A673 (cell line): ENCODE results near the gene SSC5D. TPM values are rescaled to one million over a fixed set of nuclear protein-coding genes. Genes with fewer than 3 reads are reported as not detected.

Experiments used
- BruUV-seq: library from RNA; stranded (reverse); fragments of 400-500 nt; replicated peaks from 2 replicates; lab custom pipeline; 2021; lab: Mats Ljungman, UMichigan
- CTCF ChIA-PET: fragments of 300-600 bp; sonication (Branson Sonifier 250); formaldehyde crosslinking; loops from one replicate; lab custom pipeline; 2022; ENCODE audit warnings: antibody characterized with exemption; lab: Charles Lee
- POLR2A ChIA-PET: fragments of 300-600 bp; sonication (Branson Sonifier 250); formaldehyde crosslinking; loops from one replicate; lab custom pipeline; 2022; ENCODE audit warnings: antibody characterized with exemption; ENCODE audit not compliant: low non-redundant PET; lab: Charles Lee
- DNase-seq: peaks from one replicate; pipeline ENCODE4 v3.0.0-alpha.2; 2015; ENCODE audit warnings: low spot score
- H3K27ac ChIP-seq: fragments of 200-600 bp; sonication (generic); 2 replicates; pipeline ENCODE4 v1.5.1; 2016; ENCODE audit warnings: mixed run types, low read depth, mild to moderate bottlenecking, mixed read lengths, antibody characterized with exemption, low read length; ENCODE audit not compliant: poor library complexity, severe bottlenecking
- H3K27me3 ChIP-seq: fragments of 200-600 bp; sonication (generic); replicated peaks from 2 replicates; pipeline ENCODE4 v1.6.1; 2017; ENCODE audit warnings: mixed run types, low read depth, mild to moderate bottlenecking, mixed read lengths, antibody characterized with exemption, low read length; ENCODE audit not compliant: insufficient read depth, poor library complexity
- H3K36me3 ChIP-seq: fragments of 200-600 bp; sonication (generic); 2 replicates; pipeline ENCODE4 v1.6.1; 2016; ENCODE audit warnings: mixed run types, mild to moderate bottlenecking, mixed read lengths, antibody characterized with exemption, low read length; ENCODE audit not compliant: insufficient read depth, poor library complexity, severe bottlenecking
- H3K4me1 ChIP-seq: fragments of 200-600 bp; sonication (generic); 2 replicates; pipeline ENCODE4 v1.6.1; 2017; ENCODE audit warnings: mixed run types, mild to moderate bottlenecking, mixed read lengths, antibody characterized with exemption, low read length; ENCODE audit not compliant: insufficient read depth, poor library complexity, severe bottlenecking
- H3K4me3 ChIP-seq: fragments of 200-600 bp; sonication (generic); 2 replicates; pipeline ENCODE4 v1.5.1; 2016; ENCODE audit warnings: low read depth, mixed run types, mild to moderate bottlenecking, mixed read lengths, low read length; ENCODE audit not compliant: poor library complexity, severe bottlenecking
- H3K9me3 ChIP-seq: fragments of 200-600 bp; sonication (generic); 2 replicates; pipeline ENCODE4 v1.6.1; 2016; ENCODE audit warnings: mixed run types, low read depth, mild to moderate bottlenecking, mixed read lengths, antibody characterized with exemption, low read length; ENCODE audit not compliant: poor library complexity, severe bottlenecking
- EZH2 ChIP-seq: fragments of 200-600 bp; sonication (generic); IDR thresholded peaks from 2 replicates; pipeline ENCODE4 v1.6.1; 2017; ENCODE audit warnings: borderline replicate concordance, low read depth, mild to moderate bottlenecking, mixed read lengths, antibody characterized with exemption, low read length; ENCODE audit not compliant: poor library complexity, severe bottlenecking
- intact Hi-C: fragments of 100-400 bp; cut with micrococcal nuclease; formaldehyde crosslinking; loops from one replicate; pipeline ENCODE4 v1.10.0; 2022; ENCODE audit not compliant: unreplicated experiment
- total RNA-seq: library from RNA; stranded (reverse); gene quantifications from 2 replicates; pipeline ENCODE4 v1.2.3, GENCODE V29; 2021
- TF ChIP-seq, protein P1 (sequence below): fragments of 300-800, 200-600 bp; sonication (generic); conservative IDR thresholded peaks from 2 replicates; pipeline ENCODE4 v1.5.1; 2017; ENCODE audit warnings: low read depth, mild to moderate bottlenecking, antibody characterized with exemption, low read length, moderate library complexity, mixed read lengths

Gene SSC5D
- total RNA-seq, 1 experiment from 2014 or later, result 1.4 TPM

DNA sequence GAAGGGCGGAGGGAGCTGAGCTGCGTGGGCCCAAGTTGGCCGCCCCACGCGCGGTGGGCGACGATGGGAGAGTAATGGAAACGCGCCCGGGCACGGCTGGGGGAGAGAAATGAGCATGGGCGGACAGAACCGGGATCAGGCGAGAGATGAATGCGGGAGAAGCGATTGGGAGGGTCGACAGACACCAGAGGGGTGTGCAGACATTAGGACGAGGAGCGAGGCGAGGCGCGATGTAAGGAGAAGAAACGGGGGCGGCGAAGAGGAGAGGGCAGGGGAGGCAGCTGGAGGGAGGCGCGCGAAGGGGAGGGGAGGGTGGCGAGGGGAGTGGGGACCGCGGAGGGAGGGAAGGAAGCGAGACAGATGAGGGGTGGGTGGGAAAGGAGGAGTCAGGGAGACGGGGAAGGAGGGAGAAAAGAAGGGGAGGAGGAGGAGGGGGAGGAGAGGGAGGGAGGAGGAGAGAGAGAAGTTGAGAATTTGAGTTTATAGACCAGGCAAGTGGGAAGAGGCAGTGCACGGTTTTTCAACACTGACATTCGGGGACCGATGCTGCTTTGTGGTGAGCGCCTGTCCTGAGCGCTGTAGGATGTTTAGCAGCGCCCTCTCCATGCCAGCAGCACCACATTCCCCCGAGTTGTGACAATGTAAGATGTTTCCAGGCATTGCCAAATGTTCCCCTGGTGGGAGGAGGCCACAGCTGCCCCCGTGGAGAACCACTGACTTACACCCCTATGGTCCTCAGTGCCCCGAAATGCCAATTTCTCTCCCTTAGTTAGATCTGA lies 45.0 kb upstream of the SSC5D start, which contains the start of gene SHISA7:
TSS of gene SHISA7 (minus strand) at position 256 of the 779 bp plus-strand sequence. CDS start 437 bp downstream, outside the sequence.
- TF ChIP-seq EZH2, result no peak
- TF ChIP-seq, protein P1, sequence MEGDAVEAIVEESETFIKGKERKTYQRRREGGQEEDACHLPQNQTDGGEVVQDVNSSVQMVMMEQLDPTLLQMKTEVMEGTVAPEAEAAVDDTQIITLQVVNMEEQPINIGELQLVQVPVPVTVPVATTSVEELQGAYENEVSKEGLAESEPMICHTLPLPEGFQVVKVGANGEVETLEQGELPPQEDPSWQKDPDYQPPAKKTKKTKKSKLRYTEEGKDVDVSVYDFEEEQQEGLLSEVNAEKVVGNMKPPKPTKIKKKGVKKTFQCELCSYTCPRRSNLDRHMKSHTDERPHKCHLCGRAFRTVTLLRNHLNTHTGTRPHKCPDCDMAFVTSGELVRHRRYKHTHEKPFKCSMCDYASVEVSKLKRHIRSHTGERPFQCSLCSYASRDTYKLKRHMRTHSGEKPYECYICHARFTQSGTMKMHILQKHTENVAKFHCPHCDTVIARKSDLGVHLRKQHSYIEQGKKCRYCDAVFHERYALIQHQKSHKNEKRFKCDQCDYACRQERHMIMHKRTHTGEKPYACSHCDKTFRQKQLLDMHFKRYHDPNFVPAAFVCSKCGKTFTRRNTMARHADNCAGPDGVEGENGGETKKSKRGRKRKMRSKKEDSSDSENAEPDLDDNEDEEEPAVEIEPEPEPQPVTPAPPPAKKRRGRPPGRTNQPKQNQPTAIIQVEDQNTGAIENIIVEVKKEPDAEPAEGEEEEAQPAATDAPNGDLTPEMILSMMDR, result no peak
- peaks cover 20% of the 10 kb centered on the region for H3K4me1 ChIP-seq
- no peak within 1 kb of the TSS for H3K27ac ChIP-seq
- H3K36me3 ChIP-seq, result no peaks in the 10 kb centered on the region
- H3K9me3 ChIP-seq, result no peaks in the 10 kb centered on the region
- no peak within 1 kb of the TSS for H3K4me3 ChIP-seq
- POLR2A ChIA-PET, result no interaction called here
- intact Hi-C loops, result no loop called here
- DNase-seq, result peak; percentile 46
- H3K27me3 ChIP-seq, result peaks cover 54% of the 10 kb centered on the region
- no TSS peak for BruUV-seq
- CTCF ChIA-PET, result no interaction called here

DNA sequence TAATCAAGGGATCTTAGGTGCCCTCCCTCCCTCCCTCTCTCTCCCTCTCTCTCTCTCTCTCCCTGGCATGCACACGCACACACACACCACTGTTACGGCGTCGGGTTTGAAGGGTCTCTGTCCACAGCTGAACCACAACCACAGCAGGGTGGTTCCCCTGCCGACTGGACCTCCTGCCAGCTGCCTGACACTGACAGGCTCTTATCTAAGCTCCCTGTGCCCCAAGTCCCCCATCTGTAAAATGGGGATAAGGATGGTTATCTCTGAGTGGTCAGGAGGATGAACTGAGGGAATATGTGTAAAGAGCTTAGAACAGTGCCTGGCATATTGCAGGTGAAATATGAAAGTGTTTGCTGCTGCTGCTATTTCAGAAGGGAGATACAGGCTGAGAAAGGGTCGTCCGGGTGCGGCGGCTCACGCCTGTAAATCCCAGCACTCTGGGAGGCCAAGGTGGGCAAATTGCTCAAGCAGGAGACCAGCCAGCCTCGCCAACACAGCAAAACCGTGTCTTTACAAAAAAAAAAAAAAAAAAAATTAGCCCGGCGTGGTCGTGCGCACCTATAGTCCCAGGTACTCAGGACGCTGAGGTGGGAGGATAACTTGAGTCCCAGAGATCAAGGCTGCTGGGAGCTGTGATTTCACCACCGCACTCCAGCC lies 44.3 kb upstream of the SSC5D start:
- Histone ChIP-seq H3K27me3 (peaks cover 54% of the 10 kb centered on the region), H3K36me3 (no peaks in the 10 kb centered on the region), H3K4me1 (peaks cover 20% of the 10 kb centered on the region), H3K4me3 (no peak overlapping the region), H3K9me3 (no peaks in the 10 kb centered on the region), H3K27ac (no peak overlapping the region)
- BruUV-seq, result no TSS peak
- CTCF ChIA-PET, result no interaction called here
- no peak for DNase-seq
- no peak for TF ChIP-seq EZH2
- TF ChIP-seq, protein P1, result no peak
- POLR2A ChIA-PET, result no interaction called here
- intact Hi-C loops, result no loop called here

DNA sequence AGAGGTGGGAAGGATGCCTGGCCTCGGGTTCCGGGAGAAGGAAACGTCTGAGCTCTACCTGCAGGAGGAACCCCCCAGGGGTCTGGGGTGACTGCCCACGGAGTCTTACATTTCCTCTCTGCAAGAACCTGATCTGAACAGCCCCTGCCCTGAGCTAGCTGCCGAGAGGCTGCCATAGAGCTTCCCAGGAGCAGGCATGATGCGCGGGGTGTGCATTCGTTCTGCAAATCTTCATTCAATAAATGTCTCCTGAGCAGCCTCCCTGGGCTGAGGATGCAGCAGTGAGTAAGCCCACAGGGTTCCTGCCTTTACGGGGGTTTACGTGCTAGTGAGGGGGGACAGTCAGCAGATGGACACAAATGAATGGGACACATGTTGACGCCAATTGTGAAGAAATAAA lies 43.6 kb upstream of the SSC5D start:
- Histone ChIP-seq H3K27me3 (peaks cover 54% of the 10 kb centered on the region), H3K4me3 (no peak overlapping the region), H3K4me1 (peaks cover 20% of the 10 kb centered on the region), H3K9me3 (no peaks in the 10 kb centered on the region), H3K36me3 (no peaks in the 10 kb centered on the region), H3K27ac (no peak overlapping the region)
- ChIA-PET POLR2A (no interaction called here), CTCF (no interaction called here)
- TF ChIP-seq, protein P1, result no peak
- TF ChIP-seq EZH2, result no peak
- no TSS peak for BruUV-seq
- intact Hi-C loops, result no loop called here
- DNase-seq, result no peak
